ENCODE measurements around the gene STN1.

STN1 gene

DNA sequence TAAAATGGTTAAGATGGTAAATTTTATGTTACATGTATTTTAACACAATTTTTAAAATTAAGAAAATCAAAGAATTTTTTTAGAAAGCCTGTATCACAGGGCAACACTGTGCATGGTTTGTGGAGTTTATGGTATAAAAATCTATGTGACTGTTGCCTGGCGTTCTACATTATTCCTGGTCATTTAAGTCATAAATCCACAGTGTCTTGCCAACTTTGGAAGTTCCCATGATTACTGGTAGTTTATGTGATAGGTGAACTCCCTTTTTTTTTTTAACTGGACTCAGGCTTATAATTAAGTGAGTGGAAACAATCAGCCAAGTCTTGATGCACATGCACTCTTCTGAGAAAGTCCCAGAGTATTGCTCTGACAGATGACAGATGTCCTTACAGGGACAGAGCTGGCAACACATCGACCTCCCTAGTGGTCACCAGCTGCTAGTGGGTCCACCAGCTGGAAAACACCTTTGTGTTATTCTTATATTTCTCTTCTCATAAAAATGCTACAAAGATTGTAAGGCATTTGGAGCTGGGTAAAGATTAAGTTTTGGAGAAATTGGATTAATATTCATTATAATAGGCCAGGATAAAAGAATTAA is 8.8 kb upstream of the STN1 start:
- POLR2A ChIA-PET = no interaction called here
- CTCF ChIA-PET = interaction anchor here (0.9 to 1.6 kb wide), 2 partner anchors 12 to 39 kb away, joined by 3 to 4 read pairs; no protein-coding TSS in a partner anchor
- TF ChIP-seq, protein P1, sequence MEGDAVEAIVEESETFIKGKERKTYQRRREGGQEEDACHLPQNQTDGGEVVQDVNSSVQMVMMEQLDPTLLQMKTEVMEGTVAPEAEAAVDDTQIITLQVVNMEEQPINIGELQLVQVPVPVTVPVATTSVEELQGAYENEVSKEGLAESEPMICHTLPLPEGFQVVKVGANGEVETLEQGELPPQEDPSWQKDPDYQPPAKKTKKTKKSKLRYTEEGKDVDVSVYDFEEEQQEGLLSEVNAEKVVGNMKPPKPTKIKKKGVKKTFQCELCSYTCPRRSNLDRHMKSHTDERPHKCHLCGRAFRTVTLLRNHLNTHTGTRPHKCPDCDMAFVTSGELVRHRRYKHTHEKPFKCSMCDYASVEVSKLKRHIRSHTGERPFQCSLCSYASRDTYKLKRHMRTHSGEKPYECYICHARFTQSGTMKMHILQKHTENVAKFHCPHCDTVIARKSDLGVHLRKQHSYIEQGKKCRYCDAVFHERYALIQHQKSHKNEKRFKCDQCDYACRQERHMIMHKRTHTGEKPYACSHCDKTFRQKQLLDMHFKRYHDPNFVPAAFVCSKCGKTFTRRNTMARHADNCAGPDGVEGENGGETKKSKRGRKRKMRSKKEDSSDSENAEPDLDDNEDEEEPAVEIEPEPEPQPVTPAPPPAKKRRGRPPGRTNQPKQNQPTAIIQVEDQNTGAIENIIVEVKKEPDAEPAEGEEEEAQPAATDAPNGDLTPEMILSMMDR (IDR thresholded peaks at IDR 0.05; ENCODE audit: control extremely low read depth, extremely low read depth, low read depth, missing control alignments) = no peak
- DNase-seq (ENCODE audit: extremely low spot score) = no peak

- CTCF ChIA-PET = interaction anchor here (0.8 kb wide), 1 partner anchor 57 kb away, joined by 3 read pairs; no protein-coding TSS in a partner anchor
- TF ChIP-seq, protein P1 (IDR thresholded peaks at IDR 0.05; ENCODE audit: control extremely low read depth, extremely low read depth, low read depth, missing control alignments) = no peak
- no peak for DNase-seq (ENCODE audit: extremely low spot score)
- POLR2A ChIA-PET = no interaction called here
Observed at GRCh38 chr10:103925591-103925990, 7.6 kb upstream of the STN1 start.

DNA sequence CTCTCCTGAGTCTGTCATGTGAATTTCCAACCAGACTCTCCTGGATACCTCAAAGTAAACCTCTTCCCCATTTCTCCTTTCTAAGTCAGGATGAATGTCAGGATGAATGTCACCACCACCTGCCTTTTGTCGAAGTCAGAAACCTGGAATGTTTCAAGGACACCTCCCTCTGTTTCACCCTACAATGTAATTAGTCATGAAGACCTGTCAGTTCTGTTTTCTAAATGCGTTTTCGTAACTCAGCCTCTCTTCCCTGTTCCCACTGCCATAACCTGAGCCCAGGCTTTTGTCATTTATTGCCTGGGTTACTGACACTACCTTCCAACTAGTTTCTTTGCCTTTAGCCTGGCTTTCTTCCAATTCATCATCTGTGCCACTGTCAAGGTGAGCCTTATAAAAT is 5.5 kb upstream of the STN1 start:
- ChIA-PET CTCF (no interaction called here), POLR2A (no interaction called here)
- TF ChIP-seq, protein P1 (IDR thresholded peaks at IDR 0.05; ENCODE audit: control extremely low read depth, extremely low read depth, low read depth, missing control alignments) = no peak
- no peak for DNase-seq (ENCODE audit: extremely low spot score)

GRCh38 chr10:103922659-103923058 is 4.7 kb upstream of the STN1 start:
- TF ChIP-seq, protein P1 (IDR thresholded peaks at IDR 0.05; ENCODE audit: control extremely low read depth, extremely low read depth, low read depth, missing control alignments) = no peak
- ChIA-PET POLR2A (no interaction called here), CTCF (no interaction called here)
- no peak for DNase-seq (ENCODE audit: extremely low spot score)

- ChIA-PET CTCF (interaction anchor here (0.9 to 1.8 kb wide), 8 partner anchors 11 to 209 kb away, joined by 3 to 7 read pairs (median 4); partner anchors contain the start of gene SFR1), POLR2A (no interaction called here)
- TF ChIP-seq, protein P1 (IDR thresholded peaks at IDR 0.05; ENCODE audit: control extremely low read depth, extremely low read depth, low read depth, missing control alignments) = peak; percentile 21
- peak; percentile 40 for DNase-seq (ENCODE audit: extremely low spot score)
Observed at GRCh38 chr10:103921750-103922195, 3.8 kb upstream of the STN1 start.

DNA sequence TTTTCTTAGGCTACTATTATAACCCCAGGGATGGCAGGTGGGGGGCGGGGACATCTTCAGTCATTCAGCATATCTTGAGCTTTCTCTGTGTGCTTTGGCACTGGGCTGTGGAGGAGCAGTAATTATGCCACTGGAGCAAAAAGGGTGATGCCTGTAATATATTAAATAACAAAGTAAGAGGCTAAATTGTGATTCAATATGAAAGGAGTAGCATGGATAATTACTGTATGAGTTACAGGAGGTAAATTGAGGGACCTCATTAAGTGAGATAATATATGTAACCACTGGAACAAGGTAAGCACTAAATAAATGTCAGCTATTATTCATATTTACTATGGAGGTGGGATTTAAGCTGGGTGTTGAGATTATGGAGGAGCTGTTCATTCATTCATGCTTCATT is 3.3 kb upstream of the STN1 start:
- TF ChIP-seq, protein P1 (IDR thresholded peaks at IDR 0.05; ENCODE audit: control extremely low read depth, extremely low read depth, low read depth, missing control alignments) = no peak
- no peak for DNase-seq (ENCODE audit: extremely low spot score)
- CTCF ChIA-PET = interaction anchor here (0.9 to 1.8 kb wide), 8 partner anchors 11 to 209 kb away, joined by 3 to 7 read pairs (median 4); partner anchors contain the start of gene SFR1
- POLR2A ChIA-PET = no interaction called here
